ENCODE results near the gene STK17B. TPM values are rescaled to one million over a fixed set of nuclear protein-coding genes. Genes with fewer than 3 reads are reported as not detected.

STK17B gene
- total and polyA plus RNA-seq, 2 of the 8 experiments (the other 6 are each of a cell fraction or from before 2014, with no cell fraction given) = 1.8 to 10.5 TPM

GRCh38 chr2:196162586-196163175, 8.7 kb downstream of the STK17B start:
- no peak for FAIRE-seq
- no peak overlapping the region for H3K14ac ChIP-seq (ENCODE audit: insufficient read length)
- no peak overlapping the region for H3K9ac ChIP-seq (replicated peaks in 1 of 4; ENCODE audit: extremely low read depth in 1 of 4, low read depth in 3 of 4, low read length in 3 of 4)
- H4K91ac ChIP-seq (replicated peaks; ENCODE audit: insufficient read length, low read length) = no peak overlapping the region
- no peak overlapping the region for H2BK20ac ChIP-seq (ENCODE audit: low read length)
- H3K4me2 ChIP-seq (ENCODE audit: insufficient read depth in 1 of 2, low read depth in 2 of 2, low read length in 2 of 2) = no peak overlapping the region
- no peak overlapping the region for H3K27ac ChIP-seq (ENCODE audit: low read depth, low read length)
- no peak overlapping the region for H2AK5ac ChIP-seq (ENCODE audit: low read depth, low read length)
- no peaks in the 10 kb centered on the region; the same call in 1 of the 2 replicates for H3K79me1 ChIP-seq (ENCODE audit: low read depth, low read length)
- H4K8ac ChIP-seq (ENCODE audit: extremely low read depth, insufficient read depth, low read length) = no peak overlapping the region
- no peak for TF ChIP-seq CBX5 (IDR thresholded peaks at IDR 0.05; ENCODE audit: low read depth, low read length)
- TF ChIP-seq CEBPB (IDR thresholded peaks at IDR 0.05; ENCODE audit: low read depth, low read length) = no peak
- no peak for TF ChIP-seq YY1 (IDR thresholded peaks at IDR 0.05; ENCODE audit: low read depth, low read length)
- TF ChIP-seq CHD2 (IDR thresholded peaks at IDR 0.05; ENCODE audit: low read length) = no peak
- no peak for TF ChIP-seq KDM1A (IDR thresholded peaks at IDR 0.05; ENCODE audit: borderline replicate concordance, low read length)
- no peak for TF ChIP-seq RNF2 (IDR thresholded peaks at IDR 0.05; ENCODE audit: borderline replicate concordance, low read depth, low read length, missing control alignments, poor library complexity, severe bottlenecking)
- no peak for TF ChIP-seq PHF8 (conservative IDR thresholded peaks at IDR 0.05; ENCODE audit: low read depth, low read length)
- no peaks in the 10 kb centered on the region for H3K27me3 ChIP-seq (replicated peaks in 1 of 4; ENCODE audit: control insufficient read depth in 3 of 4, extremely low read depth in 1 of 4, insufficient read depth in 3 of 4, low read length in 3 of 4)
- no peak overlapping the region for H2AFZ ChIP-seq (ENCODE audit: low read length)
- no peak overlapping the region for H3K4me3 ChIP-seq (ENCODE audit: extremely low read depth in 1 of 4, insufficient read depth in 2 of 4, low read depth in 3 of 4, low read length in 4 of 4)
- H3K56ac ChIP-seq (replicated peaks; ENCODE audit: insufficient read length, low read depth, low read length) = no peak overlapping the region
- no peak overlapping the region for H3K23ac ChIP-seq (ENCODE audit: insufficient read length)
- H2BK15ac ChIP-seq (ENCODE audit: low read length) = no peak overlapping the region
- 90% methylated on average over 6 of the region's 6 CpGs; no CpG with 5 or more reads in 1 of the 2 experiments for WGBS, 2 experiments (ENCODE audit: extremely low coverage in 1 of 2, insufficient coverage in 1 of 2, insufficient read length in 1 of 2, insufficient replicate concordance in 2 of 2, low coverage in 1 of 2, low lambda C conversion rate in 2 of 2, missing lambda C conversion rate in 1 of 2)
- no peak for DNase-seq (ENCODE audit: low read depth in 1 of 2, low spot score in 2 of 2)
- H2BK5ac ChIP-seq (ENCODE audit: low read depth, low read length) = no peak overlapping the region
- 0 out of 2 replicates have a peak, but pooled peaks cover 2% of the 10 kb centered on the region for H3K23me2 ChIP-seq (ENCODE audit: low read depth, low read length)
- peaks cover 0 to 37% of the 10 kb centered on the region in 2 experiments; a peak in 3 of 4 replicates for H3K79me2 ChIP-seq (ENCODE audit: control insufficient read depth in 1 of 2, insufficient read depth in 2 of 2, low read length in 2 of 2)
- no peak overlapping the region for H3K18ac ChIP-seq (ENCODE audit: extremely low read depth, low read length)
- H2BK120ac ChIP-seq (replicated peaks; ENCODE audit: low read depth, low read length) = no peak overlapping the region
- no peak overlapping the region for H3K4ac ChIP-seq (replicated peaks; ENCODE audit: insufficient read length, low read depth, low read length)
- H4K20me1 ChIP-seq (replicated peaks in 1 of 2; ENCODE audit: control insufficient read depth in 1 of 2, insufficient read depth in 2 of 2, low read length in 2 of 2) = no peaks in the 10 kb centered on the region
- peaks cover 0 to 16% (median 2%) of the 10 kb centered on the region in 4 experiments; a peak in 2 of 7 replicates for H3K4me1 ChIP-seq (replicated peaks in 1 of 4; ENCODE audit: control insufficient read depth in 3 of 4, insufficient read depth in 4 of 4, low read length in 3 of 4)
- no peak overlapping the region for H4K5ac ChIP-seq (ENCODE audit: insufficient read length, low read depth, low read length)
- CTCF ChIA-PET (ENCODE audit: partially characterized antibody) = interaction anchor here (1.1 to 2.0 kb wide), 2 partner anchors 84 to 114 kb away, joined by 3 to 5 read pairs; no protein-coding TSS in a partner anchor
- POLR2A ChIA-PET (ENCODE audit: partially characterized antibody) = no interaction called here
- no peaks in the 10 kb centered on the region; a peak in 1 of 8 replicates for H3K36me3 ChIP-seq (ENCODE audit: control insufficient read depth in 2 of 4, insufficient read depth in 4 of 4, low read length in 3 of 4)
- H3K9me3 ChIP-seq (ENCODE audit: insufficient read depth in 2 of 2, low read depth in 1 of 2, low read length in 1 of 2) = no peaks in the 10 kb centered on the region
- H2BK12ac ChIP-seq (ENCODE audit: low read depth, low read length) = no peak overlapping the region

Measured in H1 (cell line).